ENCODE data around the gene GPC6. TPM values are rescaled to one million over a fixed set of nuclear protein-coding genes. Genes with fewer than 3 reads are reported as not detected.

The GPC6 gene
- total and polyA plus RNA-seq, 2 donors (not counting 3 experiments of a cell fraction or from before 2014, with no cell fraction given), result 0.01 TPM; not detected in 1

DNA sequence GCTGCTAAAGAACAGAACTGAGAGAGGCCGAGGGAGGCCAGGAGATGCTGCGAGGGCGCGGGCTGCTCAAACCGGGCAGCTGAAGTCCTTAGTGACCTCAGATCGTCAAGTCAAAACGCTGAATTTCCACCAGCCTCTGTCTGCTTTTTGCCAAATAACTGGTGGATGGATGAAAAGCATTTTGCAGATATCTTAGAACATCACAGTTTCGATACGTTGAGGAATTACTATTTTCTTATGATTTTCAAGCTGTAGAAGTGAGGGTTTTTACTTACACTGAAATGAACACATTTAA lies 2.0 kb downstream of the GPC6 start:
- no peak overlapping the region for H3K27ac ChIP-seq (ENCODE audit: insufficient read depth, low read depth, low read length)
- H3K9me3 ChIP-seq (replicated peaks; ENCODE audit: control insufficient read depth, insufficient read depth, low read length), result peaks cover 3% of the 10 kb centered on the region
- no peak overlapping the region for H2AFZ ChIP-seq (ENCODE audit: low read depth, low read length)
- DNase-seq (ENCODE audit: low read depth, low spot score) (no peak), FAIRE-seq (no peak)
- no TSS peak for BruUV-seq (replicated peaks)
- intact Hi-C loops (cut with micrococcal nuclease), result no loop called here
- H3K4me2 ChIP-seq (ENCODE audit: insufficient read depth, low read length), result no peak overlapping the region
- no peaks in the 10 kb centered on the region for H3K36me3 ChIP-seq (ENCODE audit: control insufficient read depth in 2 of 2, extremely low read depth in 1 of 2, insufficient read depth in 2 of 2, low read length in 2 of 2)
- H3K4me3 ChIP-seq (replicated peaks in 1 of 3; ENCODE audit: insufficient read depth in 1 of 3, low read depth in 1 of 3, low read length in 3 of 3), result no peak overlapping the region
- H3K9ac ChIP-seq (replicated peaks; ENCODE audit: extremely low read depth, insufficient read depth, low read length), result no peak overlapping the region
- H3K79me2 ChIP-seq (ENCODE audit: control insufficient read depth, insufficient read depth, low read length), result no peaks in the 10 kb centered on the region
- no peaks in the 10 kb centered on the region for H3K4me1 ChIP-seq (ENCODE audit: control insufficient read depth, extremely low read depth, insufficient read depth, low read length)
- POLR2A ChIA-PET, result no interaction called here
- H3K27me3 ChIP-seq (ENCODE audit: control insufficient read depth in 2 of 2, insufficient read depth in 2 of 2, low read length in 2 of 2), result no peaks in the 10 kb centered on the region
- H3K9me1 ChIP-seq (replicated peaks; ENCODE audit: control insufficient read depth, extremely low read depth, insufficient read depth, low read length), result no peaks in the 10 kb centered on the region
- TF ChIP-seq POLR2A (IDR thresholded peaks at IDR 0.05; ENCODE audit: low read depth, low read length) (no peak), GATA2 (IDR thresholded peaks at IDR 0.05; ENCODE audit: insufficient read depth, insufficient read length, low read depth, low read length) (no peak), FOS (IDR thresholded peaks at IDR 0.05; ENCODE audit: borderline replicate concordance, insufficient read depth, low read length) (no peak), MYC (IDR thresholded peaks at IDR 0.05; ENCODE audit: low read depth, low read length) (no peak), JUN (IDR thresholded peaks at IDR 0.05; ENCODE audit: borderline replicate concordance, insufficient read depth, insufficient read length, low read depth) (no peak)
- TF ChIP-seq, protein P1, sequence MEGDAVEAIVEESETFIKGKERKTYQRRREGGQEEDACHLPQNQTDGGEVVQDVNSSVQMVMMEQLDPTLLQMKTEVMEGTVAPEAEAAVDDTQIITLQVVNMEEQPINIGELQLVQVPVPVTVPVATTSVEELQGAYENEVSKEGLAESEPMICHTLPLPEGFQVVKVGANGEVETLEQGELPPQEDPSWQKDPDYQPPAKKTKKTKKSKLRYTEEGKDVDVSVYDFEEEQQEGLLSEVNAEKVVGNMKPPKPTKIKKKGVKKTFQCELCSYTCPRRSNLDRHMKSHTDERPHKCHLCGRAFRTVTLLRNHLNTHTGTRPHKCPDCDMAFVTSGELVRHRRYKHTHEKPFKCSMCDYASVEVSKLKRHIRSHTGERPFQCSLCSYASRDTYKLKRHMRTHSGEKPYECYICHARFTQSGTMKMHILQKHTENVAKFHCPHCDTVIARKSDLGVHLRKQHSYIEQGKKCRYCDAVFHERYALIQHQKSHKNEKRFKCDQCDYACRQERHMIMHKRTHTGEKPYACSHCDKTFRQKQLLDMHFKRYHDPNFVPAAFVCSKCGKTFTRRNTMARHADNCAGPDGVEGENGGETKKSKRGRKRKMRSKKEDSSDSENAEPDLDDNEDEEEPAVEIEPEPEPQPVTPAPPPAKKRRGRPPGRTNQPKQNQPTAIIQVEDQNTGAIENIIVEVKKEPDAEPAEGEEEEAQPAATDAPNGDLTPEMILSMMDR (IDR thresholded peaks at IDR 0.05; ENCODE audit: extremely low read depth in 1 of 2, insufficient read depth in 1 of 2, low read depth in 1 of 2, low read length in 2 of 2), result no peak
- TF ChIP-seq, protein P2, sequence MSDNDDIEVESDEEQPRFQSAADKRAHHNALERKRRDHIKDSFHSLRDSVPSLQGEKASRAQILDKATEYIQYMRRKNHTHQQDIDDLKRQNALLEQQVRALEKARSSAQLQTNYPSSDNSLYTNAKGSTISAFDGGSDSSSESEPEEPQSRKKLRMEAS (IDR thresholded peaks at IDR 0.05; ENCODE audit: insufficient read depth, insufficient read length), result no peak
- CTCF ChIA-PET, result no interaction called here
- dilution Hi-C loops (cut with MboI; ENCODE audit: extremely low pct_ligation_motif_present, low sequenced_read_pairs), result no loop called here
- H4K20me1 ChIP-seq (replicated peaks; ENCODE audit: control insufficient read depth, extremely low read depth, insufficient read depth, low read length), result no peaks in the 10 kb centered on the region

All from endothelial cell of umbilical vein (primary cell).